Muscle layer of colon (tissue), 2 donors: ENCODE data around the gene ZNF660.

Source experiments
- H3K27ac ChIP-seq: one replicate; pipeline ENCODE4 v1.7.0; 2013; ENCODE audit warnings: low read depth, mild to moderate bottlenecking, low read length, moderate library complexity
- H3K27me3 ChIP-seq, 2 donors: one replicate each; pipeline ENCODE4 v1.7.0; 2013; ENCODE audit warnings: low read length in 2 of 2, mild to moderate bottlenecking in 2 of 2; ENCODE audit not compliant: insufficient read depth in 2 of 2, control insufficient read depth in 1 of 2
- H3K36me3 ChIP-seq: one replicate; pipeline ENCODE4 v1.7.0; 2013; ENCODE audit warnings: mild to moderate bottlenecking, low read length; ENCODE audit not compliant: insufficient read depth
- H3K4me1 ChIP-seq: one replicate; pipeline ENCODE4 v1.7.0; 2013; ENCODE audit warnings: mild to moderate bottlenecking, low read length; ENCODE audit not compliant: insufficient read depth
- H3K4me3 ChIP-seq, 2 donors: one replicate each; pipeline ENCODE4 v1.7.0; 2013; ENCODE audit warnings: low read length in 2 of 2, low read depth in 1 of 2, mild to moderate bottlenecking in 1 of 2, moderate library complexity in 1 of 2
- H3K9ac ChIP-seq: one replicate; pipeline ENCODE4 v1.7.0; 2013; ENCODE audit warnings: low read length
- H3K9me3 ChIP-seq: one replicate; pipeline ENCODE4 v1.7.0; 2013; ENCODE audit warnings: mild to moderate bottlenecking, low read length
- donor health status: abdominal sarcoma.
- donor health status: Adenocarcinoma of cecum.

ZNF660 gene

GRCh38 chr3:44643024-44643423 is 58.3 kb downstream of the ZNF660 start:
- H3K4me3 ChIP-seq, result no peak overlapping the region
- H3K36me3 ChIP-seq, result peaks cover 42% of the 10 kb centered on the region

DNA sequence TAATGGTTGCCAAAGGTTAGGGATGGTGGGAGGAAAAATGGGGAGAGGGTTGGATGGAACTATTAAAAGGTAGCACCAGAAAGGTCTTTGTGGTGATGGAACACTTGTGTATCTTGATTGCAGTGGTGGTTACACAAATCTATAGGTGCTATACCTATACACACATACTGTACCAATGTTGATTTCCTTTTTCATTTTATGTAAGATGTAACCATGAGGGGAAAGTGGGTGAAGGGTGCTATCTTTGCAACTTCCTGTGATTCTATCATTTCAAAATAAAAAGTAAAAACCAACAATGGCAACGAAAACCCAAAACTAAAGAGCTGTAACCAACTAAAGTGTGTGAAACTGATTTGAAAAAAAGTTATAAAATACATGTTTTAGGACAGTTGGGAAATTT is 63.0 kb downstream of the ZNF660 start:
- no peaks in the 10 kb centered on the region for H3K9me3 ChIP-seq
- no peak overlapping the region for H3K9ac ChIP-seq
- H3K4me3 ChIP-seq, result peak overlapping the region in 1 of 2 donors; percentile 75
- no peak overlapping the region for H3K27ac ChIP-seq
- peaks cover 6% of the 10 kb centered on the region for H3K4me1 ChIP-seq
- H3K27me3 ChIP-seq, result no peaks in the 10 kb centered on the region
- peaks cover 22% of the 10 kb centered on the region for H3K36me3 ChIP-seq

More at GRCh38 chr3:44643024-44643423, 58.3 kb downstream of the ZNF660 start:
- Histone ChIP-seq H3K4me1 (no peaks in the 10 kb centered on the region), H3K27ac (no peak overlapping the region), H3K27me3 (no peaks in the 10 kb centered on the region), H3K9me3 (no peaks in the 10 kb centered on the region), H3K9ac (no peak overlapping the region)

DNA sequence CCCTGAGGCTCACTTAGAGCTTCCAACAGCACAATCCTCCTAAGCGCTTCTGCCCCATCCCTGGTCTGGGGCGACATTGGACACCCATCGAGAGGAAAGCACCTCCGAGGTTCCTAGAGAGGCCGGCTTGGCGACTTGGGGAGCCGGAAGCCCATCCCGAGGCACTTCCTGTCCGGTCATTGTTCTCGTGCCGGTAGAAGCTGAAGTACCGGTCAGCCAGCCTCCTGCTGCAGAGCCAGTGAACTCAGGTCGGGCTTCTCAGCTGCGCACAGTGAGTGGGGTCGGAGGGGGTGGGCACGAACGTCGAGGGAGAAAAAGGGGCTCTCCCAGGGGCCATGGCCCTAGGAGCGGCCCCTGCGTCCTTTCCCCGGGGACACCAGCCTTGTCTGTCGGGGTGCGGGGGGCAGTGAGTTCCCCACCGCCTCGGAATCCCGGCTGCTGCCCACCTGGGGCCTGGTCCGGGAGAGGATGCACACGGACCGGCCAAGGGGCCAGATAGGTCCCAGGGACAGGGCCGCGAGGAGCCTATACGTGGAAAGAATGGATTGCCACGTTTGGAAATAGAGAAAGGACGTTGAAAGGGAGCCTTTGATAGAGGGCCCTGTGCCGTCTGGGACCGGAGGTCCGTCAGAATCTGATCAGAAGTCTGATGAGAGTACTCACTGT is 63.9 kb downstream of the ZNF660 start, which contains the start of gene ZNF35:
ZNF35 (plus strand) TSS at position 169 of the 666 bp plus-strand sequence. CDS start 2,336 bp downstream, outside the sequence.
- H3K9ac ChIP-seq, result peak within 1 kb of the TSS; percentile 76
- H3K27me3 ChIP-seq, result no peaks in the 10 kb centered on the region
- H3K4me3 ChIP-seq, result peak within 1 kb of the TSS; percentile 75 to 93
- H3K4me1 ChIP-seq, result peaks cover 6% of the 10 kb centered on the region
- peaks cover 25% of the 10 kb centered on the region for H3K36me3 ChIP-seq
- peak within 1 kb of the TSS; percentile 54 for H3K27ac ChIP-seq
- H3K9me3 ChIP-seq, result no peaks in the 10 kb centered on the region
